IMR-90 (cell line): ENCODE measurements around the gene ZNFX1.

Experiments
- BHLHE40 ChIP-seq: fragments of 150-350 bp; IDR thresholded peaks from 2 replicates; pipeline ENCODE4 v1.6.1; 2016; ENCODE audit warnings: mild to moderate bottlenecking, low read depth, low read length
- CHD1 ChIP-seq: IDR thresholded peaks from 2 replicates; pipeline ENCODE4 v1.6.1; 2012; ENCODE audit warnings: low read depth, low read length, improper control_type of control experiment
- CTCF ChIP-seq: conservative IDR thresholded peaks from 2 replicates; pipeline ENCODE4 v1.5.1; 2012; ENCODE audit warnings: mild to moderate bottlenecking, low read depth, low read length, improper control_type of control experiment
- FOS ChIP-seq: fragments of 150-350 bp; IDR thresholded peaks from 2 replicates; pipeline ENCODE4 v1.6.1; 2016; ENCODE audit warnings: low read depth, low read length
- MAFK ChIP-seq: IDR thresholded peaks from 2 replicates; pipeline ENCODE4 v1.6.1; 2012; ENCODE audit warnings: low read depth, low read length, improper control_type of control experiment
- MAZ ChIP-seq: IDR thresholded peaks from 2 replicates; pipeline ENCODE4 v1.6.1; 2012; ENCODE audit warnings: low read depth, mild to moderate bottlenecking, low read length, improper control_type of control experiment, moderate library complexity, borderline replicate concordance
- MXI1 ChIP-seq: IDR thresholded peaks from 2 replicates; pipeline ENCODE4 v1.6.1; 2012; ENCODE audit warnings: low read depth, mild to moderate bottlenecking, low read length, moderate library complexity, borderline replicate concordance
- POLR2A ChIP-seq: IDR thresholded peaks from 2 replicates; pipeline ENCODE4 v1.6.1; 2012; ENCODE audit warnings: mild to moderate bottlenecking, low read depth, low read length
- RAD21 ChIP-seq: IDR thresholded peaks from 2 replicates; pipeline ENCODE4 v1.6.1; 2012; ENCODE audit warnings: low read length, improper control_type of control experiment
- RCOR1 ChIP-seq: IDR thresholded peaks from 2 replicates; pipeline ENCODE4 v1.6.1; 2012; ENCODE audit warnings: mild to moderate bottlenecking, low read length, improper control_type of control experiment; ENCODE audit not compliant: insufficient replicate concordance
- USF2 ChIP-seq: fragments of 150-350 bp; IDR thresholded peaks from 2 replicates; pipeline ENCODE4 v1.6.1; 2017; ENCODE audit warnings: mild to moderate bottlenecking, antibody characterized with exemption, low read length, low read depth

- TF ChIP-seq MAZ, result no peak
- TF ChIP-seq CTCF, result no peak
- TF ChIP-seq BHLHE40, result no peak
- no peak for TF ChIP-seq RAD21
- TF ChIP-seq RCOR1, result no peak
- TF ChIP-seq POLR2A, result no peak
- no peak for TF ChIP-seq MAFK
- TF ChIP-seq MXI1, result no peak
- no peak for TF ChIP-seq CHD1
- TF ChIP-seq FOS, result no peak
- no peak for TF ChIP-seq USF2
Measured at GRCh38 chr20:49275216-49275615, 2.6 kb downstream of the ZNFX1 start.
